Right lobe of liver (tissue), 4 donors: ENCODE measurements around the gene PRKAB2.
"Not testable (repeated sequence)": the region's sequence is repeated elsewhere in the genome, so short reads cannot be mapped to it uniquely, and the experiment has no call there.

Source experiments
- CTCF ChIP-seq, 4 donors: fragments of 200-600 bp in 3 of 4; fragments of 450-650 bp in 1 of 4; IDR thresholded peaks; one replicate each; pipeline versions ENCODE4 v1.5.1 to v1.8.0; 2016 to 2022; ENCODE audit warnings: antibody characterized with exemption in 4 of 4, mild to moderate bottlenecking in 2 of 4
- POLR2A ChIP-seq: fragments of 450-650 bp; IDR thresholded peaks from one replicate; pipeline ENCODE4 v1.6.1; 2017; ENCODE audit warnings: antibody characterized with exemption, mild to moderate bottlenecking
- donor health status: DM: no; HTN: no; CAD: no.
- donor health status: DM: no; HTN: no; CAD: no.
- donor health status: DM: no; HTN: yes; CAD: no.

DNA sequence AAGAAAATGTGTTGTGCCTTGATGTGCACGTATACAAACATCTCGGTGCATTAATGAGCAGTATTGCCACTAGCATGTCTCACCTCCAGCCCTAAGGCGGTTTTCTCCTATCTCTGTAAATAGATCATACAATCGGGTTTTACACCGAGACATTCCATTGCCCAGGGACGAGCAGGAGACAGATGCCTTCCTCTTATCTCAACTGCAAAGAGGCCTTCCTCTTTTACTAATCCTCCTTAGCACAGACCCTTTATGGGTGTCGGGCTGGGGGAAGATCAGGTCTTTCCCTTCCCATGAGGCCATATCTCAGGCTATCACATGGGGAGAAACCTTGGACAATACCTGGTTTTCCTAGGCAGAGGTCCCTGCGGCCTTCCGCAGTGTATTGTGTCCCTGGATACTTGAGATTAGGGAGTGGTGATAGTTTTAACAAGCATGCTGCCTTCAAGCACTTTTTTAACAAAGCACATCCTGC, 65.8 kb downstream of the PRKAB2 start:
- not testable (repeated sequence) for TF ChIP-seq CTCF (IDR thresholded peaks at IDR 0.05); POLR2A
